Measurements from ENCODE around the gene FGFR4.

The FGFR4 gene

GRCh38 chr5:177103523-177104253 lies 17.0 kb downstream of the FGFR4 start:
- no peak for DNase-seq (ENCODE audit: low read depth in 2 of 2)

- no peak for DNase-seq (ENCODE audit: low read depth in 2 of 2)
Observed at GRCh38 chr5:177105691-177106476, 19.2 kb downstream of the FGFR4 start.

- no peak for DNase-seq (ENCODE audit: low read depth in 2 of 2)
Observed at GRCh38 chr5:177107159-177107558, 20.4 kb downstream of the FGFR4 start.

- no peak for DNase-seq (ENCODE audit: low read depth in 2 of 2)
Observed at GRCh38 chr5:177109810-177110209, 23.1 kb downstream of the FGFR4 start.

GRCh38 chr5:177111720-177112394 lies 25.1 kb downstream of the FGFR4 start:
- DNase-seq (ENCODE audit: low read depth in 2 of 2) = peak in 1 of 2 donors; percentile 32

- no peak for DNase-seq (ENCODE audit: low read depth in 2 of 2)
Observed at GRCh38 chr5:177112589-177113220, 26.0 kb downstream of the FGFR4 start.

GRCh38 chr5:177113566-177114424 lies 27.1 kb downstream of the FGFR4 start:
- DNase-seq (ENCODE audit: low read depth in 2 of 2) = peak; percentile 52 to 67

- DNase-seq (ENCODE audit: low read depth in 2 of 2) = peak; percentile 57 to 59
Observed at GRCh38 chr5:177116631-177117373, 30.1 kb downstream of the FGFR4 start.

- DNase-seq (ENCODE audit: low read depth in 2 of 2) = no peak
Observed at GRCh38 chr5:177117441-177118045, 30.8 kb downstream of the FGFR4 start.

GRCh38 chr5:177122566-177122965 lies 35.9 kb downstream of the FGFR4 start:
- DNase-seq (ENCODE audit: low read depth in 2 of 2) = no peak

- no peak for DNase-seq (ENCODE audit: low read depth in 2 of 2)
Observed at GRCh38 chr5:177123789-177124485, 37.2 kb downstream of the FGFR4 start.

- DNase-seq (ENCODE audit: low read depth in 2 of 2) = no peak
Observed at GRCh38 chr5:177124486-177124991, 37.8 kb downstream of the FGFR4 start.

- DNase-seq (ENCODE audit: low read depth in 2 of 2) = no peak
Observed at GRCh38 chr5:177126771-177127170, 40.1 kb downstream of the FGFR4 start.

GRCh38 chr5:177128551-177128981 lies 41.9 kb downstream of the FGFR4 start:
- DNase-seq (ENCODE audit: low read depth in 2 of 2) = no peak

- no peak for DNase-seq (ENCODE audit: low read depth in 2 of 2)
Observed at GRCh38 chr5:177130211-177131018, 43.7 kb downstream of the FGFR4 start.

GRCh38 chr5:177131019-177131320 lies 44.3 kb downstream of the FGFR4 start:
- DNase-seq (ENCODE audit: low read depth in 2 of 2) = no peak

- DNase-seq (ENCODE audit: low read depth in 2 of 2) = no peak
Observed at GRCh38 chr5:177131352-177132135, 44.8 kb downstream of the FGFR4 start.
